Astrocyte (in vitro differentiated cells and primary cell): ENCODE results near the gene LIN7B. TPM values are rescaled to one million over a fixed set of nuclear protein-coding genes. Genes with fewer than 3 reads are reported as not detected.

ENCODE experiments used
- DNase-seq: peaks from one replicate; pipeline ENCODE4 v3.0.0-alpha.2; 2010; ENCODE audit warnings: low read depth
- FAIRE-seq: peaks from 2 replicates; lab custom pipeline; 2011; peaks lifted over from hg19 to GRCh38; lab: Jason Lieb, UNC
- H2AFZ ChIP-seq: 2 replicates; pipeline ENCODE4 v1.6.0; 2012; ENCODE audit warnings: low read depth, low read length, inconsistent platforms
- H3K27ac ChIP-seq: 2 replicates; pipeline ENCODE4 v1.5.1; 2011; ENCODE audit warnings: low read depth, low read length, inconsistent platforms
- H3K27me3 ChIP-seq: 2 replicates; pipeline ENCODE4 v1.6.0; 2011; ENCODE audit warnings: low read length, inconsistent platforms; ENCODE audit not compliant: insufficient read depth
- H3K36me3 ChIP-seq: 2 replicates; pipeline ENCODE4 v1.5.1; 2011; ENCODE audit warnings: low read length, inconsistent platforms; ENCODE audit not compliant: insufficient read depth
- H3K4me1 ChIP-seq: 2 replicates; pipeline ENCODE4 v1.5.1; 2011; ENCODE audit warnings: low read length, inconsistent platforms; ENCODE audit not compliant: insufficient read depth
- H3K4me2 ChIP-seq: 2 replicates; pipeline ENCODE4 v1.6.0; 2012; ENCODE audit warnings: low read length, inconsistent platforms
- H3K4me3 ChIP-seq: 2 replicates; pipeline ENCODE4 v1.5.1; 2011; ENCODE audit warnings: low read depth, mild to moderate bottlenecking, low read length, inconsistent platforms; ENCODE audit not compliant: insufficient read depth
- H3K79me2 ChIP-seq: 2 replicates; pipeline ENCODE4 v1.6.0; 2012; ENCODE audit warnings: mild to moderate bottlenecking, low read length, inconsistent platforms; ENCODE audit not compliant: insufficient read depth
- H3K9ac ChIP-seq: 2 replicates; pipeline ENCODE4 v1.6.0; 2012; ENCODE audit warnings: mild to moderate bottlenecking, low read length, inconsistent platforms
- H3K9me3 ChIP-seq: 2 replicates; pipeline ENCODE4 v1.5.1; 2012; ENCODE audit warnings: low read depth, mild to moderate bottlenecking, low read length, inconsistent platforms; ENCODE audit not compliant: insufficient read depth
- H4K20me1 ChIP-seq: 2 replicates; pipeline ENCODE4 v1.6.0; 2012; ENCODE audit warnings: low read length, inconsistent platforms; ENCODE audit not compliant: insufficient read depth
- H3K27ac Mint-ChIP-seq: one replicate; pipeline ENCODE4 v1.8.0; 2021; ENCODE audit warnings: mild to moderate bottlenecking, mixed read lengths; ENCODE audit not compliant: unreplicated experiment
- H3K27me3 Mint-ChIP-seq: one replicate; pipeline ENCODE4 v1.8.0; 2021; ENCODE audit warnings: low read depth, mixed read lengths; ENCODE audit not compliant: unreplicated experiment
- H3K36me3 Mint-ChIP-seq: one replicate; pipeline ENCODE4 v1.8.0; 2021; ENCODE audit warnings: low read depth, mixed read lengths; ENCODE audit not compliant: unreplicated experiment
- H3K4me1 Mint-ChIP-seq: one replicate; pipeline ENCODE4 v1.8.0; 2021; ENCODE audit warnings: low read depth, mixed read lengths; ENCODE audit not compliant: unreplicated experiment
- H3K4me3 Mint-ChIP-seq: one replicate; pipeline ENCODE4 v1.8.0; 2021; ENCODE audit warnings: mild to moderate bottlenecking, moderate library complexity, mixed read lengths; ENCODE audit not compliant: unreplicated experiment
- H3K9me3 Mint-ChIP-seq: one replicate; pipeline ENCODE4 v1.8.0; 2021; ENCODE audit warnings: mild to moderate bottlenecking, mixed read lengths; ENCODE audit not compliant: unreplicated experiment
- EZH2 ChIP-seq: IDR thresholded peaks from 2 replicates; pipeline ENCODE4 v1.6.1; 2012; ENCODE audit warnings: mild to moderate bottlenecking, low read length, inconsistent platforms; ENCODE audit not compliant: insufficient read depth
- total RNA-seq: library from RNA; stranded (reverse); gene quantifications from 2 replicates; pipeline ENCODE4 v1.2.1, GENCODE V29; 2021
- TF ChIP-seq, protein P1 (sequence below): IDR thresholded peaks from 2 replicates; pipeline ENCODE4 v1.5.1; 2011; ENCODE audit warnings: low read depth, mild to moderate bottlenecking, inconsistent platforms, low read length, moderate library complexity; ENCODE audit not compliant: insufficient read depth

Gene LIN7B
- total RNA-seq, 1 donor from 2014 or later = 8.9 TPM

GRCh38 chr19:49133621-49134454 is 19.7 kb downstream of the LIN7B start:
- no peak overlapping the region for H3K27ac Mint-ChIP-seq
- H3K4me3 Mint-ChIP-seq = no peak overlapping the region
- H3K36me3 Mint-ChIP-seq = peaks cover 38% of the 10 kb centered on the region
- Histone ChIP-seq H3K9ac (no peak overlapping the region), H3K27me3 (no peaks in the 10 kb centered on the region), H3K4me1 (no peaks in the 10 kb centered on the region), H2AFZ (peak overlapping the region; percentile 41), H3K4me2 (peak overlapping the region; percentile 59), H3K36me3 (no peaks in the 10 kb centered on the region), H3K27ac (no peak overlapping the region), H3K9me3 (no peaks in the 10 kb centered on the region), H3K4me3 (no peak overlapping the region), H4K20me1 (no peaks in the 10 kb centered on the region), H3K79me2 (no peaks in the 10 kb centered on the region)
- FAIRE-seq (no peak), DNase-seq (no peak)
- H3K9me3 Mint-ChIP-seq = peaks cover 4% of the 10 kb centered on the region
- H3K27me3 Mint-ChIP-seq = peaks cover 3% of the 10 kb centered on the region
- H3K4me1 Mint-ChIP-seq = peaks cover 3% of the 10 kb centered on the region
- TF ChIP-seq EZH2 = no peak
- TF ChIP-seq, protein P1, sequence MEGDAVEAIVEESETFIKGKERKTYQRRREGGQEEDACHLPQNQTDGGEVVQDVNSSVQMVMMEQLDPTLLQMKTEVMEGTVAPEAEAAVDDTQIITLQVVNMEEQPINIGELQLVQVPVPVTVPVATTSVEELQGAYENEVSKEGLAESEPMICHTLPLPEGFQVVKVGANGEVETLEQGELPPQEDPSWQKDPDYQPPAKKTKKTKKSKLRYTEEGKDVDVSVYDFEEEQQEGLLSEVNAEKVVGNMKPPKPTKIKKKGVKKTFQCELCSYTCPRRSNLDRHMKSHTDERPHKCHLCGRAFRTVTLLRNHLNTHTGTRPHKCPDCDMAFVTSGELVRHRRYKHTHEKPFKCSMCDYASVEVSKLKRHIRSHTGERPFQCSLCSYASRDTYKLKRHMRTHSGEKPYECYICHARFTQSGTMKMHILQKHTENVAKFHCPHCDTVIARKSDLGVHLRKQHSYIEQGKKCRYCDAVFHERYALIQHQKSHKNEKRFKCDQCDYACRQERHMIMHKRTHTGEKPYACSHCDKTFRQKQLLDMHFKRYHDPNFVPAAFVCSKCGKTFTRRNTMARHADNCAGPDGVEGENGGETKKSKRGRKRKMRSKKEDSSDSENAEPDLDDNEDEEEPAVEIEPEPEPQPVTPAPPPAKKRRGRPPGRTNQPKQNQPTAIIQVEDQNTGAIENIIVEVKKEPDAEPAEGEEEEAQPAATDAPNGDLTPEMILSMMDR = no peak

DNA sequence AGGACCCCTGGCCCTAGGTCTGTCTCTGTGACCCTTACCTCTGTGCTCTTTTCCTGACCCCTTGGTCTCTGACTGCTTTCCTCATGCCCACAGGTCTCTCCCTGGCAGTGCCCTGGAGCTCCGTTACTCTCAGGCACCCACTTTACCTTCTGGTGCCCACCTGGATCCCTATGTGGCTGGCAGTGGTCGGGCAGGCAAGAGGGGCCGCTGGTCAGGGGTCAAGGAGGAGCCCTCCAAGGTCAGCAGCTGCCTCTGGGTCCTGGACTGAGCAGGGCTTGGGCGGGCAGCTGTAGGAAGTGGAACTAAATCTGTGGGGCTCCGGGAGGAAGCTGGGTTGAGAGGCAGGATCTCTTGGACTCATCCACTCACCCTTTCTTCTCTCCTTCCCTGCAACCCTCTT is 21.5 kb downstream of the LIN7B start:
- Histone ChIP-seq H3K4me2 (no peak overlapping the region), H3K36me3 (no peaks in the 10 kb centered on the region), H3K4me1 (no peaks in the 10 kb centered on the region), H2AFZ (no peak overlapping the region), H3K9me3 (no peaks in the 10 kb centered on the region), H3K9ac (no peak overlapping the region), H3K79me2 (no peaks in the 10 kb centered on the region), H3K27me3 (no peaks in the 10 kb centered on the region), H4K20me1 (no peaks in the 10 kb centered on the region), H3K4me3 (no peak overlapping the region), H3K27ac (no peak overlapping the region)
- Mint-ChIP-seq H3K36me3 (peaks cover 27% of the 10 kb centered on the region), H3K4me3 (no peak overlapping the region), H3K27me3 (peaks cover 5% of the 10 kb centered on the region), H3K4me1 (peaks cover 1% of the 10 kb centered on the region), H3K27ac (no peak overlapping the region), H3K9me3 (peaks cover 2% of the 10 kb centered on the region)
- FAIRE-seq (no peak), DNase-seq (no peak)
- TF ChIP-seq, protein P1 = no peak
- no peak for TF ChIP-seq EZH2

DNA sequence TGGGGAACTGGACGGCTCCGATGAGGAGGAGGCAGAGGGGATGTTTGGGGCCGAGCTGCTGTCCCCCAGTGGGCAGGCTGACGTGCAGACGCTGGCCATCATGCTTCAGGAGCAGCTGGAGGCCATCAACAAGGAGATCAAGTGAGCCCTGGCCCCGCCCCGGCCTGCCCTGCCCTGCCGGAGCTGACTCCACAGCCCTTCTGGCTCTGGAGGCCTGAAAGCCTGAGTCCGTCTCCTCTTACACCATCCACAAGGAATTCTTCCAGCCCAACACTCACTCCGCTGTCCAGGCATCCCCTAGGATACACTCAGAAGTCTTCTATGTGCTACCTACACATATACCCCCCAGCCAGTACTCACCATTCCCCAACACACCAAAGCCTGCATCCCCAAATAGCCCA is 22.6 kb downstream of the LIN7B start:
- Mint-ChIP-seq H3K27me3 (peaks cover 5% of the 10 kb centered on the region), H3K4me1 (peaks cover 1% of the 10 kb centered on the region), H3K4me3 (no peak overlapping the region), H3K36me3 (peaks cover 27% of the 10 kb centered on the region), H3K27ac (no peak overlapping the region), H3K9me3 (peaks cover 2% of the 10 kb centered on the region)
- Histone ChIP-seq H3K4me1 (no peaks in the 10 kb centered on the region), H3K27ac (no peak overlapping the region), H3K4me2 (no peak overlapping the region), H3K9ac (no peak overlapping the region), H3K27me3 (no peaks in the 10 kb centered on the region), H3K79me2 (no peaks in the 10 kb centered on the region), H4K20me1 (no peaks in the 10 kb centered on the region), H3K9me3 (no peaks in the 10 kb centered on the region), H2AFZ (no peak overlapping the region), H3K36me3 (no peaks in the 10 kb centered on the region), H3K4me3 (no peak overlapping the region)
- DNase-seq (no peak), FAIRE-seq (no peak)
- no peak for TF ChIP-seq EZH2
- TF ChIP-seq, protein P1 = no peak
